Astrocyte (in vitro differentiated cells and primary cell): ENCODE results near the gene PTCD3. TPM values are rescaled to one million over a fixed set of nuclear protein-coding genes. Genes with fewer than 3 reads are reported as not detected.

Experiments
- DNase-seq: peaks from one replicate; pipeline ENCODE4 v3.0.0-alpha.2; 2010; ENCODE audit warnings: low read depth
- FAIRE-seq: peaks from 2 replicates; lab custom pipeline; 2011; peaks lifted over from hg19 to GRCh38; lab: Jason Lieb, UNC
- H2AFZ ChIP-seq: 2 replicates; pipeline ENCODE4 v1.6.0; 2012; ENCODE audit warnings: low read depth, low read length, inconsistent platforms
- H3K27ac ChIP-seq: 2 replicates; pipeline ENCODE4 v1.5.1; 2011; ENCODE audit warnings: low read depth, low read length, inconsistent platforms
- H3K27me3 ChIP-seq: 2 replicates; pipeline ENCODE4 v1.6.0; 2011; ENCODE audit warnings: low read length, inconsistent platforms; ENCODE audit not compliant: insufficient read depth
- H3K36me3 ChIP-seq: 2 replicates; pipeline ENCODE4 v1.5.1; 2011; ENCODE audit warnings: low read length, inconsistent platforms; ENCODE audit not compliant: insufficient read depth
- H3K4me1 ChIP-seq: 2 replicates; pipeline ENCODE4 v1.5.1; 2011; ENCODE audit warnings: low read length, inconsistent platforms; ENCODE audit not compliant: insufficient read depth
- H3K4me2 ChIP-seq: 2 replicates; pipeline ENCODE4 v1.6.0; 2012; ENCODE audit warnings: low read length, inconsistent platforms
- H3K4me3 ChIP-seq: 2 replicates; pipeline ENCODE4 v1.5.1; 2011; ENCODE audit warnings: low read depth, mild to moderate bottlenecking, low read length, inconsistent platforms; ENCODE audit not compliant: insufficient read depth
- H3K79me2 ChIP-seq: 2 replicates; pipeline ENCODE4 v1.6.0; 2012; ENCODE audit warnings: mild to moderate bottlenecking, low read length, inconsistent platforms; ENCODE audit not compliant: insufficient read depth
- H3K9ac ChIP-seq: 2 replicates; pipeline ENCODE4 v1.6.0; 2012; ENCODE audit warnings: mild to moderate bottlenecking, low read length, inconsistent platforms
- H3K9me3 ChIP-seq: 2 replicates; pipeline ENCODE4 v1.5.1; 2012; ENCODE audit warnings: low read depth, mild to moderate bottlenecking, low read length, inconsistent platforms; ENCODE audit not compliant: insufficient read depth
- H4K20me1 ChIP-seq: 2 replicates; pipeline ENCODE4 v1.6.0; 2012; ENCODE audit warnings: low read length, inconsistent platforms; ENCODE audit not compliant: insufficient read depth
- H3K27ac Mint-ChIP-seq: one replicate; pipeline ENCODE4 v1.8.0; 2021; ENCODE audit warnings: mild to moderate bottlenecking, mixed read lengths; ENCODE audit not compliant: unreplicated experiment
- H3K27me3 Mint-ChIP-seq: one replicate; pipeline ENCODE4 v1.8.0; 2021; ENCODE audit warnings: low read depth, mixed read lengths; ENCODE audit not compliant: unreplicated experiment
- H3K36me3 Mint-ChIP-seq: one replicate; pipeline ENCODE4 v1.8.0; 2021; ENCODE audit warnings: low read depth, mixed read lengths; ENCODE audit not compliant: unreplicated experiment
- H3K4me1 Mint-ChIP-seq: one replicate; pipeline ENCODE4 v1.8.0; 2021; ENCODE audit warnings: low read depth, mixed read lengths; ENCODE audit not compliant: unreplicated experiment
- H3K4me3 Mint-ChIP-seq: one replicate; pipeline ENCODE4 v1.8.0; 2021; ENCODE audit warnings: mild to moderate bottlenecking, moderate library complexity, mixed read lengths; ENCODE audit not compliant: unreplicated experiment
- H3K9me3 Mint-ChIP-seq: one replicate; pipeline ENCODE4 v1.8.0; 2021; ENCODE audit warnings: mild to moderate bottlenecking, mixed read lengths; ENCODE audit not compliant: unreplicated experiment
- EZH2 ChIP-seq: IDR thresholded peaks from 2 replicates; pipeline ENCODE4 v1.6.1; 2012; ENCODE audit warnings: mild to moderate bottlenecking, low read length, inconsistent platforms; ENCODE audit not compliant: insufficient read depth
- total RNA-seq: library from RNA; stranded (reverse); gene quantifications from 2 replicates; pipeline ENCODE4 v1.2.1, GENCODE V29; 2021
- TF ChIP-seq, protein P1 (sequence below): IDR thresholded peaks from 2 replicates; pipeline ENCODE4 v1.5.1; 2011; ENCODE audit warnings: low read depth, mild to moderate bottlenecking, inconsistent platforms, low read length, moderate library complexity; ENCODE audit not compliant: insufficient read depth

The PTCD3 gene
- total RNA-seq, 1 donor from 2014 or later = 74.5 TPM

- Histone ChIP-seq H3K36me3 (peaks cover 75% of the 10 kb centered on the region), H3K4me3 (no peak overlapping the region), H3K9ac (no peak overlapping the region), H3K4me1 (no peaks in the 10 kb centered on the region), H3K79me2 (no peaks in the 10 kb centered on the region), H3K27me3 (no peaks in the 10 kb centered on the region), H3K27ac (no peak overlapping the region), H3K9me3 (no peaks in the 10 kb centered on the region), H2AFZ (no peak overlapping the region), H4K20me1 (no peaks in the 10 kb centered on the region), H3K4me2 (no peak overlapping the region)
- H3K36me3 Mint-ChIP-seq = peaks cover 31% of the 10 kb centered on the region
- no peaks in the 10 kb centered on the region for H3K9me3 Mint-ChIP-seq
- no peak overlapping the region for H3K4me3 Mint-ChIP-seq
- H3K27ac Mint-ChIP-seq = no peak overlapping the region
- H3K27me3 Mint-ChIP-seq = no peaks in the 10 kb centered on the region
- no peaks in the 10 kb centered on the region for H3K4me1 Mint-ChIP-seq
- no peak for DNase-seq
- FAIRE-seq = no peak
- TF ChIP-seq EZH2 = no peak
- TF ChIP-seq, protein P1, sequence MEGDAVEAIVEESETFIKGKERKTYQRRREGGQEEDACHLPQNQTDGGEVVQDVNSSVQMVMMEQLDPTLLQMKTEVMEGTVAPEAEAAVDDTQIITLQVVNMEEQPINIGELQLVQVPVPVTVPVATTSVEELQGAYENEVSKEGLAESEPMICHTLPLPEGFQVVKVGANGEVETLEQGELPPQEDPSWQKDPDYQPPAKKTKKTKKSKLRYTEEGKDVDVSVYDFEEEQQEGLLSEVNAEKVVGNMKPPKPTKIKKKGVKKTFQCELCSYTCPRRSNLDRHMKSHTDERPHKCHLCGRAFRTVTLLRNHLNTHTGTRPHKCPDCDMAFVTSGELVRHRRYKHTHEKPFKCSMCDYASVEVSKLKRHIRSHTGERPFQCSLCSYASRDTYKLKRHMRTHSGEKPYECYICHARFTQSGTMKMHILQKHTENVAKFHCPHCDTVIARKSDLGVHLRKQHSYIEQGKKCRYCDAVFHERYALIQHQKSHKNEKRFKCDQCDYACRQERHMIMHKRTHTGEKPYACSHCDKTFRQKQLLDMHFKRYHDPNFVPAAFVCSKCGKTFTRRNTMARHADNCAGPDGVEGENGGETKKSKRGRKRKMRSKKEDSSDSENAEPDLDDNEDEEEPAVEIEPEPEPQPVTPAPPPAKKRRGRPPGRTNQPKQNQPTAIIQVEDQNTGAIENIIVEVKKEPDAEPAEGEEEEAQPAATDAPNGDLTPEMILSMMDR = no peak
These were observed 29.6 kb downstream of the PTCD3 start for GRCh38 chr2:86135653-86136052.

GRCh38 chr2:86136141-86136540 is 30.1 kb downstream of the PTCD3 start:
- peaks cover 31% of the 10 kb centered on the region for H3K36me3 Mint-ChIP-seq
- Histone ChIP-seq H3K27ac (no peak overlapping the region), H3K9ac (no peak overlapping the region), H3K4me3 (no peak overlapping the region), H3K79me2 (no peaks in the 10 kb centered on the region), H3K36me3 (peaks cover 78% of the 10 kb centered on the region), H3K4me2 (no peak overlapping the region), H3K27me3 (no peaks in the 10 kb centered on the region), H3K4me1 (no peaks in the 10 kb centered on the region), H2AFZ (no peak overlapping the region), H4K20me1 (no peaks in the 10 kb centered on the region), H3K9me3 (no peaks in the 10 kb centered on the region)
- H3K9me3 Mint-ChIP-seq = no peaks in the 10 kb centered on the region
- H3K27ac Mint-ChIP-seq = no peak overlapping the region
- FAIRE-seq = no peak
- H3K27me3 Mint-ChIP-seq = no peaks in the 10 kb centered on the region
- no peak for DNase-seq
- H3K4me1 Mint-ChIP-seq = no peaks in the 10 kb centered on the region
- H3K4me3 Mint-ChIP-seq = no peak overlapping the region
- TF ChIP-seq, protein P1 = no peak
- TF ChIP-seq EZH2 = no peak

DNA sequence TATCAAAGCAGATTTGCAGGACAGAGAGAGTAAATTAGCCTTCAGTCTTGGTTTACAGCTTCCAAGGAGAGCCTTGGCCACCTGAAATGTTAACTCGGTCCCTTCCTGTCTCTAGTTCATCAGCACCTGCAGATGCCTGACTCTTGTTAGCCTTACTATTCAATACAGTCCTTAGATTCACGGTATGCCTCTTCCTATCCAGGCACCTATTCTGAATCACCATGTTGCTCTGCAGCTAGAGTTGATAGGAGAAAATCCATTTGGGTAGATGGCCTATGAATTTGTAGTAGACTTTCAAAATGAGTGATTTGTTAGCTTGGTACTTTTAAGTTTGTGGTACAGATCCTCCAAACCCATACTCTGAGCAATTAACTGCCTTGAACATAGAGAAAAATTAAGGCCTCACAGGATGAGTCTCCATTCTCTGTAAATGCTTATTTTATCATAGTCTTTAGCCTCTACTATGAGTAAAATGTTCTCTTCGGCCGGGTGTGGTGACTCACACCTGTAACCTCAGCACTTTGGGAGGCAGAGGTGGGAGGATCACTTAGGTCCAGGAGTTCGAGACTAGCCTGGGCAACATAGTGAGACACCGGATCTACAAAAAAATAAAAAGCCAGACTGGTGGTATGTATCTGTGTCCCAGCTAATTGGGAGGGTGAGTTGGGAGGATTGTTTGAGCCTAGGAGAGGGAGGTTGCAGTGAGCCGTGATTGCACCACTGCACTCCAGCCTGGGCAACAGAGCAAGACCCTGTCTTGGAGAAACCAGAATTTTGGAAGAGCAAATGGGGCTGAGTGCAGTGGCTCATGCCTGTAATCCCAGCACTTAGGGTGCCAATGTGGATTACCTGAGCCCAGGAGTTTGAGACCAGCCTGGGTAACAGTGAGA is 32.9 kb downstream of the PTCD3 start:
- H3K36me3 ChIP-seq = peaks cover 66% of the 10 kb centered on the region
- H2AFZ ChIP-seq = no peak overlapping the region
- Mint-ChIP-seq H3K4me3 (no peak overlapping the region), H3K4me1 (no peaks in the 10 kb centered on the region), H3K27me3 (no peaks in the 10 kb centered on the region), H3K36me3 (peaks cover 41% of the 10 kb centered on the region), H3K9me3 (no peaks in the 10 kb centered on the region), H3K27ac (no peak overlapping the region)
- no peaks in the 10 kb centered on the region for H3K4me1 ChIP-seq
- no peaks in the 10 kb centered on the region for H3K79me2 ChIP-seq
- no peak overlapping the region for H3K4me2 ChIP-seq
- no peak overlapping the region for H3K4me3 ChIP-seq
- DNase-seq (no peak), FAIRE-seq (no peak)
- TF ChIP-seq, protein P1 = no peak
- no peak for TF ChIP-seq EZH2
- H3K9ac ChIP-seq = no peak overlapping the region
- H3K27ac ChIP-seq = no peak overlapping the region
- H4K20me1 ChIP-seq = no peaks in the 10 kb centered on the region
- H3K27me3 ChIP-seq = no peaks in the 10 kb centered on the region
- no peaks in the 10 kb centered on the region for H3K9me3 ChIP-seq
